HepG2 (cell line): ENCODE data around the gene RING1. TPM values are rescaled to one million over a fixed set of nuclear protein-coding genes. Genes with fewer than 3 reads are reported as not detected.
A peak's percentile ranks its signal among the peaks of the same experiment; 100 is the strongest.

Experiments used
- FOSL2 ChIP-seq: sonication (generic); formaldehyde crosslinking; IDR thresholded peaks from 2 replicates; pipeline ENCODE4 v1.4.0; 2020; ENCODE audit warnings: missing genetic modification reagents
- HDAC2 ChIP-seq: sonication (generic); formaldehyde crosslinking; IDR thresholded peaks from 2 replicates; pipeline ENCODE4 v1.4.0; 2020; ENCODE audit warnings: missing genetic modification reagents
- KDM4B ChIP-seq: sonication (generic); formaldehyde crosslinking; IDR thresholded peaks from 2 replicates; pipeline ENCODE4 v1.4.0; 2020; ENCODE audit warnings: missing genetic modification reagents
- PRDM15 ChIP-seq: sonication (generic); formaldehyde crosslinking; IDR thresholded peaks from 2 replicates; pipeline ENCODE4 v1.4.0; 2020; ENCODE audit warnings: missing genetic modification reagents
- REXO4 ChIP-seq: sonication (generic); formaldehyde crosslinking; IDR thresholded peaks from 2 replicates; pipeline ENCODE4 v1.8.0; 2022; ENCODE audit warnings: missing genetic modification reagents, mild to moderate bottlenecking, borderline replicate concordance
- SALL1 ChIP-seq: sonication (generic); formaldehyde crosslinking; IDR thresholded peaks from 2 replicates; pipeline ENCODE4 v1.8.0; 2022; ENCODE audit warnings: mild to moderate bottlenecking, missing genetic modification reagents
- SMAD1 ChIP-seq: sonication (generic); formaldehyde crosslinking; IDR thresholded peaks from 2 replicates; pipeline ENCODE4 v1.4.0; 2020; ENCODE audit warnings: missing genetic modification reagents, low read depth, mild to moderate bottlenecking, borderline replicate concordance
- SRSF1 ChIP-seq: fragments of 200-400 bp; formaldehyde crosslinking; optimal IDR thresholded peaks from 2 replicates; pipeline ENCODE3; 2017; ENCODE audit warnings: mild to moderate bottlenecking, low read depth, low read length, moderate library complexity
- ZBTB25 ChIP-seq: IDR thresholded peaks from 2 replicates; pipeline ENCODE4 v1.6.1; 2018; ENCODE audit warnings: missing genetic modification reagents
- ZBTB4 ChIP-seq: sonication (generic); formaldehyde crosslinking; IDR thresholded peaks from 2 replicates; pipeline ENCODE4 v1.4.0; 2020; ENCODE audit warnings: missing genetic modification reagents, mild to moderate bottlenecking, borderline replicate concordance
- ZNF205 ChIP-seq: IDR thresholded peaks from 2 replicates; pipeline ENCODE4 v1.6.1; 2018; ENCODE audit warnings: missing biosample characterization, missing genetic modification reagents
- ZNF280B ChIP-seq: sonication (generic); formaldehyde crosslinking; IDR thresholded peaks from 2 replicates; pipeline ENCODE4 v1.5.0; 2020; ENCODE audit warnings: missing genetic modification reagents, mild to moderate bottlenecking, borderline replicate concordance
- ZNF567 ChIP-seq: sonication (generic); formaldehyde crosslinking; IDR thresholded peaks from 2 replicates; pipeline ENCODE4 v1.8.1; 2023; ENCODE audit warnings: mild to moderate bottlenecking, missing genetic modification reagents, borderline replicate concordance
- ZNF607 ChIP-seq: sonication (generic); formaldehyde crosslinking; IDR thresholded peaks from 2 replicates; pipeline ENCODE4 v1.5.1; 2020; ENCODE audit warnings: missing genetic modification reagents, mild to moderate bottlenecking, borderline replicate concordance
- ZNF772 ChIP-seq: sonication (generic); formaldehyde crosslinking; IDR thresholded peaks from 2 replicates; pipeline ENCODE4 v1.5.0; 2020; ENCODE audit warnings: mild to moderate bottlenecking, missing genetic modification reagents
- ZNF788 ChIP-seq: sonication (generic); formaldehyde crosslinking; IDR thresholded peaks from 2 replicates; pipeline ENCODE4 v1.5.0; 2020; ENCODE audit warnings: mild to moderate bottlenecking, missing genetic modification reagents, borderline replicate concordance
- polyA plus RNA-seq, 8 experiments: library from polyadenylated mRNA; depleted of rRNA in 3 of 8; stranded (reverse) in 7 of 8; unstranded in 1 of 8; fragments of >200 nt; fragmentation: Illumina TruSeq in 4 of 8; extraction: Trizol in 4 of 8; gene quantifications; 2 replicates each; pipeline versions ENCODE4 v1.2.1 to v1.2.3, GENCODE V29; 2011 to 2016; ENCODE audit warnings: low read depth in 4 of 8, missing spikeins in 1 of 8, mixed read lengths in 1 of 8; ENCODE audit not compliant: insufficient read depth in 1 of 8
- total RNA-seq, 5 experiments: library from RNA; depleted of rRNA; stranded (reverse); fragments of >200 nt; fragmentation: Illumina TruSeq; extraction: Trizol; gene quantifications; 2 replicates each; pipeline ENCODE4 v1.2.3, GENCODE V29; 2016; ENCODE audit warnings: low read depth in 1 of 5
- TF ChIP-seq, protein P1 (sequence below): sonication (generic); formaldehyde crosslinking; IDR thresholded peaks from 2 replicates; pipeline ENCODE4 v1.8.0; 2023; ENCODE audit warnings: mild to moderate bottlenecking, missing genetic modification reagents

The RING1 gene
- total and polyA plus RNA-seq, 2 of the 13 experiments (the other 11 are each of a cell fraction or from before 2014, with no cell fraction given): 23.9 to 33.6 TPM

DNA sequence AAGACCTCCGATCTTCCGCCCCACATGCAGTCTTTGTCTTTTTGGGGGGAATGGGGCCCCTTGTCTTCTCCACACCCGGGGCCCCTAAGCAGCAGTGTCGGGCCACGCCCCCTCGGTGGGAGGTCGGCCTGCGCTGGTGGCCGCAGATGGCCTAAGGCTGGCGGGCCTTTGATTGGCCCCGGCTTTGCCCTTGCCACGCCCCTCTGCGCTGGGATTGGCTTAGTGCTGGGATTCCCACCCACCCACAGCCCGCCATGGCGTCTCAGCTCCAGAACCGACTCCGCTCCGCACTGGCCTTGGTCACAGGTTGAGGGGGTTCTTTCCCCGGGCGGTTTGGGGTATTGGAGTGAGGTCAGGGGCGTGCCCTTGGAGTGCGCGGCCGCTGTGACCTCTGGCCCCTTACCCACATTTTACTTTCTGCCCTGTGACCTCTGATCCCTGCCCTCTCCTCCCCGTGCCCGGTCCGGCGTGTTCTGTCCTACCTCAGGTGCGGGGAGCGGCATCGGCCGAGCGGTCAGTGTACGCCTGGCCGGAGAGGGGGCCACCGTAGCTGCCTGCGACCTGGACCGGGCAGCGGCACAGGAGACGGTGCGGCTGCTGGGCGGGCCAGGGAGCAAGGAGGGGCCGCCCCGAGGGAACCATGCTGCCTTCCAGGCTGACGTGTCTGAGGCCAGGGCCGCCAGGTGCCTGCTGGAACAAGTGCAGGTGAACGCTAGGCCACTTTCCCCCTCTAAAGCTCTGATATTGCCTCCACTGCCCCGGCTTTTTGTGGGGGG lies 3.7 kb upstream of the RING1 start, which contains the start of gene HSD17B8 (continued):
- 0 out of 2 replicates have a peak, but pooled peaks have one; percentile 90 for TF ChIP-seq SMAD1 (CRISPR knock-in tag)
- peak; percentile 41; the same call in 1 of the 2 replicates for TF ChIP-seq FOSL2 (CRISPR knock-in tag)
- TF ChIP-seq SRSF1: no peak
- peak; percentile 90 for TF ChIP-seq PRDM15 (CRISPR knock-in tag)
- TF ChIP-seq ZBTB4 (CRISPR knock-in tag): peak; percentile 54; the same call in 1 of the 2 replicates
- TF ChIP-seq ZNF567: no peak
- peak; percentile 83; the same call in 1 of the 2 replicates for TF ChIP-seq ZNF788 (CRISPR knock-in tag)
- TF ChIP-seq ZNF280B (CRISPR knock-in tag): no peak
- peak; percentile 63 for TF ChIP-seq SALL1 (CRISPR knock-in tag)
- TF ChIP-seq KDM4B (CRISPR knock-in tag): 0 out of 2 replicates have a peak, but pooled peaks have one; percentile 27
- 0 out of 2 replicates have a peak, but pooled peaks have one; percentile 48 for TF ChIP-seq ZBTB25
- TF ChIP-seq, protein P1, sequence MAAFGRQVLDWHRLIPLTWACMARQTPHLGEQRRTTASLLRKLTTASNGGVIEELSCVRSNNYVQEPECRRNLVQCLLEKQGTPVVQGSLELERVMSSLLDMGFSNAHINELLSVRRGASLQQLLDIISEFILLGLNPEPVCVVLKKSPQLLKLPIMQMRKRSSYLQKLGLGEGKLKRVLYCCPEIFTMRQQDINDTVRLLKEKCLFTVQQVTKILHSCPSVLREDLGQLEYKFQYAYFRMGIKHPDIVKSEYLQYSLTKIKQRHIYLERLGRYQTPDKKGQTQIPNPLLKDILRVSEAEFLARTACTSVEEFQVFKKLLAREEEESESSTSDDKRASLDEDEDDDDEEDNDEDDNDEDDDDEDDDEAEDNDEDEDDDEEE (CRISPR knock-in tag): peak; percentile 86; the same call in 1 of the 2 replicates
- TF ChIP-seq HDAC2: no peak
- no peak for TF ChIP-seq REXO4
- no peak for TF ChIP-seq ZNF607
- peak; percentile 63; the same call in 1 of the 2 replicates for TF ChIP-seq ZNF205 (CRISPR knock-in tag)
- peak; percentile 79; the same call in 1 of the 2 replicates for TF ChIP-seq ZNF772 (CRISPR knock-in tag)
